Suprapubic skin (tissue), 4 donors: ENCODE data around the gene PRRG4. TPM values are rescaled to one million over a fixed set of nuclear protein-coding genes. Genes with fewer than 3 reads are reported as not detected.

Source experiments
- DNase-seq, 2 donors: peaks; one replicate each; pipeline ENCODE4 v3.0.0-alpha.2; 2019; ENCODE audit warnings: low spot score in 2 of 2
- H3K27ac ChIP-seq: fragments of 200-600 bp; sonication (generic); one replicate; pipeline ENCODE4 v1.5.1; 2019
- H3K27me3 ChIP-seq: fragments of 200-600 bp; sonication (generic); one replicate; pipeline ENCODE4 v1.5.1; 2019
- H3K36me3 ChIP-seq: fragments of 200-600 bp; sonication (generic); one replicate; pipeline ENCODE4 v1.5.1; 2019
- H3K4me1 ChIP-seq: fragments of 200-600 bp; sonication (generic); one replicate; pipeline ENCODE4 v1.5.1; 2019
- H3K4me3 ChIP-seq: fragments of 200-600 bp; sonication (generic); one replicate; pipeline ENCODE4 v1.5.1; 2019; ENCODE audit warnings: mild to moderate bottlenecking
- H3K9me3 ChIP-seq: fragments of 200-600 bp; sonication (generic); one replicate; pipeline ENCODE4 v1.5.1; 2019
- EP300 ChIP-seq: sonication (generic); formaldehyde crosslinking; IDR thresholded peaks from one replicate; pipeline ENCODE4 v1.6.1; 2017; ENCODE audit warnings: antibody characterized with exemption
- POLR2A ChIP-seq, 2 donors: fragments of 450-650 bp; IDR thresholded peaks; one replicate each; pipeline ENCODE4 v1.6.1; 2017; ENCODE audit warnings: antibody characterized with exemption in 2 of 2, mild to moderate bottlenecking in 2 of 2, moderate library complexity in 2 of 2
- POLR2AphosphoS5 ChIP-seq, 3 donors: sonication (generic); formaldehyde crosslinking; IDR thresholded peaks; one replicate each; pipeline ENCODE4 v1.6.1; 2017; ENCODE audit warnings: antibody characterized with exemption in 3 of 3
- WGBS: methylation state at CpG from one replicate; pipeline ENCODE4 v1.1.5; 2018; 5-methylcytosine and 5-hydroxymethylcytosine counted together
- total RNA-seq, 4 donors: library from RNA; depleted of rRNA; stranded (reverse); fragments of >200 nt; gene quantifications; one replicate each; pipeline ENCODE4 v1.1.0, GENCODE V29; 2016
- TF ChIP-seq, protein P1 (sequence below), 2 donors: fragments of 200-600 bp in 1 of 2; fragments of 450-650 bp in 1 of 2; sonication (generic) in 1 of 2; IDR thresholded peaks; one replicate each; pipeline ENCODE4 v1.5.1; 2016 to 2019; ENCODE audit warnings: antibody characterized with exemption in 2 of 2, mild to moderate bottlenecking in 1 of 2, moderate library complexity in 1 of 2

PRRG4 gene
- total RNA-seq, 4 donors from 2014 or later = 17.5 to 36.8 (median 34.5) TPM

DNA sequence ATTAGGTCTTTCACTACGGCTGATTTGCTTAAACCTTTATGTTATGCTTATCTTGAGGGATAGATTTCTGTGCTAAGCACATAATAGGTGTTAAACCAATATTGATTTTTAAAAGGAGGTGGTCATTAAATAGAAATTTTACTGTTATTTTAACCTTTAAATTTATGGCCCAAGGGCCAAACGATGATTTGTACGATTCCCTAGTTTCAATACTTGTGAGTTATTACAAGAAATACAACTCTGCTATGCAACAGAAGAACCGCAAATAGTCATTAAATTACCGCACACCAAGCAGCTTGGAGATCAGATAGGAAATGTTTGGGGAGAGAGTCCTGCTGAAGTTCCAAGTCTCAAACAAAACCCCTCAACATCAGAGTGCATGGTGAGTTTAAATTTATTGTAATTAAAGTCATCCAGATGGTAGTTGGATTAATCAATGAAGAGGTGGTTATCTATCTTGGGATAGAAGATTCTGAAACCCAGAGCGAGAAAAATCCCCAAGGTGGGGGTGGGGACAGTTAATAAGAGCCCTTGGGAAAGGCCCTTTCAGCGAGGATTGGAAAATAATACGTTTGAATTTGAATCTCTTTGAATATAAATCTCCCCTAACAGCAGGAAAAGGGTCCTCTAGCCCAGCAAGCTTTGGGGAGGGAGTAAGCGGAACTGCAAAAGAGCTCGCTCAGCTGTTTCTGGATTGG lies 62.1 kb downstream of the PRRG4 start:
- WGBS = 9% methylated on average over 10 of the region's 10 CpGs
- Histone ChIP-seq H3K4me3 (peak overlapping the region; percentile 96), H3K27me3 (no peaks in the 10 kb centered on the region), H3K4me1 (peaks cover 22% of the 10 kb centered on the region), H3K27ac (peak overlapping the region; percentile 97), H3K36me3 (no peaks in the 10 kb centered on the region), H3K9me3 (no peaks in the 10 kb centered on the region)
- no peak for DNase-seq
- TF ChIP-seq POLR2AphosphoS5 (IDR thresholded peaks at IDR 0.05) (no peak), POLR2A (IDR thresholded peaks at IDR 0.05) (no peak), EP300 (no peak)
- TF ChIP-seq, protein P1, sequence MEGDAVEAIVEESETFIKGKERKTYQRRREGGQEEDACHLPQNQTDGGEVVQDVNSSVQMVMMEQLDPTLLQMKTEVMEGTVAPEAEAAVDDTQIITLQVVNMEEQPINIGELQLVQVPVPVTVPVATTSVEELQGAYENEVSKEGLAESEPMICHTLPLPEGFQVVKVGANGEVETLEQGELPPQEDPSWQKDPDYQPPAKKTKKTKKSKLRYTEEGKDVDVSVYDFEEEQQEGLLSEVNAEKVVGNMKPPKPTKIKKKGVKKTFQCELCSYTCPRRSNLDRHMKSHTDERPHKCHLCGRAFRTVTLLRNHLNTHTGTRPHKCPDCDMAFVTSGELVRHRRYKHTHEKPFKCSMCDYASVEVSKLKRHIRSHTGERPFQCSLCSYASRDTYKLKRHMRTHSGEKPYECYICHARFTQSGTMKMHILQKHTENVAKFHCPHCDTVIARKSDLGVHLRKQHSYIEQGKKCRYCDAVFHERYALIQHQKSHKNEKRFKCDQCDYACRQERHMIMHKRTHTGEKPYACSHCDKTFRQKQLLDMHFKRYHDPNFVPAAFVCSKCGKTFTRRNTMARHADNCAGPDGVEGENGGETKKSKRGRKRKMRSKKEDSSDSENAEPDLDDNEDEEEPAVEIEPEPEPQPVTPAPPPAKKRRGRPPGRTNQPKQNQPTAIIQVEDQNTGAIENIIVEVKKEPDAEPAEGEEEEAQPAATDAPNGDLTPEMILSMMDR (IDR thresholded peaks at IDR 0.05) = no peak

DNA sequence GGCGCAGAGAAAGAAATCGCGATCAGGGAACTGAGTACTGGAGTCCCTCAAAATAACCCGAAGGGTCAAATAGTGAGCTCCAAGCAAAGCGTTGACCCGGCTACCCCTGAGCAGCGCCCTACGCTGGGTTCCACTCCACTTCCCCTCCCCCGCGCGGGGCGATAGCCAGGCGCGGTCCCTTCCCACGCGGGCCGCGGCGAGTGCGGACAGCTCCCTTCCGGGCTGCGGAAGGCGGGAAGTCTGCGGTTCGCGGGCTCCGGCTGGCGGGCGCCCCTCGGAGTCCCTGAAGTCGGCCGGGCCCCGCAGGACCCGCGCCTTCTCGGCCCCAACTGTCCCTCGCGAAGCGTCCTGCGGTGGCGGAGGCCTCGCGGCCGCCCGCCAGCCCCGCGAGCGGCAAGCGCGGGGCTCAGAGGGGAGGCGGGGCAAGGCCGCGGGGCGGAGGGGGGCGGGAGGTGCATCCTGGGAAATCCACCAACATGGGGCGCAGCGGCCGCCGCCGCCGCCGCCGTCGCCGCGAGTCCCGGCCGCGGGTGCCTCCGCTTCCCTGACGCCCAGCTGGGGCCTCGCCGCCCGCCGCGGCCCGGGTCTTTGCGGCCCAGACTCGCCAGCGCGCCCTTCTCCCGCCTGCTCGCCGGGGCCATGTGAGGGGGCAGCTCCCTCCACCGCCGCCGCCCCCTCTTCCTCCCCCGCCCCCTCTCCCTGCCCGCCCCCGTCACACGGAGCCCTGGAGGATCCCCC lies 62.8 kb downstream of the PRRG4 start, which contains the start of gene QSER1:
QSER1 (plus strand) TSS at position 457 of the 738 bp plus-strand sequence. CDS start 315 bp downstream, outside the sequence.
- 3% methylated on average over 8 of the region's 91 CpGs for WGBS

DNA sequence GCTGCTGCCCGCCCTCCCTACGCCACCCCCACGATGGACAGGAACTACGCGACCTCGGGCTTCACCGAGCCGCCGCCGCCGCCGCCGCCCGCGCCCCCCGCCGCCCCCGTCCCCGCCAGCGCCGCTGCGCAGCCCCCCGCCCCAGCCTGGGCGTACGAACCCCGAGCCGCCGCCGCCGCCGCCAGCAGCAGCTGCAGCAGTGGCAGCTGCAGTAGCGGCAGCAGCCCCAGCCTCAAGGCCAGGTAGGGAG lies 63.3 kb downstream of the PRRG4 start:
- WGBS = no CpG with 5 or more reads among the region's 32 CpGs
- Histone ChIP-seq H3K4me1 (peaks cover 22% of the 10 kb centered on the region), H3K27ac (peak overlapping the region; percentile 97), H3K4me3 (peak overlapping the region; percentile 96), H3K9me3 (no peaks in the 10 kb centered on the region), H3K27me3 (no peaks in the 10 kb centered on the region), H3K36me3 (no peaks in the 10 kb centered on the region)
- TF ChIP-seq POLR2AphosphoS5 (IDR thresholded peaks at IDR 0.05) (no peak), EP300 (no peak)
- no peak for DNase-seq

More for the DNA sequence above, 62.8 kb downstream of the PRRG4 start, which contains the start of gene QSER1:
- Histone ChIP-seq H3K27ac (peak within 1 kb of the TSS; percentile 97), H3K36me3 (no peaks in the 10 kb centered on the region), H3K9me3 (no peaks in the 10 kb centered on the region), H3K4me1 (peaks cover 22% of the 10 kb centered on the region), H3K27me3 (no peaks in the 10 kb centered on the region), H3K4me3 (peak within 1 kb of the TSS; percentile 96)
- peak; percentile 80 to 85 for DNase-seq
- TF ChIP-seq EP300 (no peak), POLR2A (IDR thresholded peaks at IDR 0.05) (peak; percentile 43 to 48), POLR2AphosphoS5 (IDR thresholded peaks at IDR 0.05) (no peak)
- TF ChIP-seq, protein P1 (IDR thresholded peaks at IDR 0.05) = no peak

DNA sequence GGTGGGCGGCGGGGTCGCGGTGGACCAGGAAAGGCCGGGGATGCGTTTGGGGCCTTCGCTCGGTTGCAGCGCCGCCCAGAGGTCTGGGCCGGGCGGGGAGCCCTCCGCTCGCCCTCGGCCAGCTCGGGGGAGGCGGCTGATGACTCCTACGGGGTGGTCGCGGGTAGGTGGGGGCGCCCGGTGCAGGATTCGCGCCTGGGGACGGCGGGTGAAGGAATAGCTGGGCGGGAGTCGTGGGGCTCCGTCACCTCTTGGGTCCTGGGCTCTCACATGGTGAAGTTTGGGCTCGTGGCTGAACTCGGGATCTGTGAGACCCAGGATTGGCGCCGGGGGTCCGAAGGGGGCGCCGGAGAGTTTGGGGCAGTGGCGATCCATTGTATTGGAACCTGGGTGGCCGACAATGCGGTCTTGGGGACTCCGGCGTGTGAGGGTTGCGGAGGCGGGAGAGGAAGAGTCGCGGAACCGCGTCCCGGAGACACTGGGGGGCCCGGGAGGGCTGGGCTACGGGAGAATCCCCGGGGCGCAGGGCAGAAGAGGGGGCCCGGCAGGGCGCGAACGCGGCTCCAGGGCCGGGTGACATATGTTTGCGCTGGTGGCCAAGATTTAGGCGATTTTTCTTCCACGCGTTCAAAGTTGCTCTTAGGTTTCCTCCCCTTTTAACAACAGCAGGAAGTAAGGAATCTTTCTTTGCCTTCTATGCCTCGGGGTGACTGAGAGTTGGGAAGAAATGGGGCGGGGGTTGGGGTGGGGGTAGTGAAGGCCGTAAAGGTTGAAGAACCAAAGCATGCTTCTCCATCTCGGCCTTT lies 63.8 kb downstream of the PRRG4 start:
- TF ChIP-seq, protein P1 (IDR thresholded peaks at IDR 0.05) = peak in 1 of 2 donors; percentile 51
- TF ChIP-seq EP300 = no peak
- Histone ChIP-seq H3K4me3 (peak overlapping the region; percentile 96), H3K9me3 (no peaks in the 10 kb centered on the region), H3K4me1 (peaks cover 22% of the 10 kb centered on the region), H3K36me3 (no peaks in the 10 kb centered on the region), H3K27me3 (no peaks in the 10 kb centered on the region), H3K27ac (peak overlapping the region; percentile 97)
- peak; percentile 75 to 82 for DNase-seq
- WGBS = under 1% methylated on average over 55 of the region's 66 CpGs

DNA sequence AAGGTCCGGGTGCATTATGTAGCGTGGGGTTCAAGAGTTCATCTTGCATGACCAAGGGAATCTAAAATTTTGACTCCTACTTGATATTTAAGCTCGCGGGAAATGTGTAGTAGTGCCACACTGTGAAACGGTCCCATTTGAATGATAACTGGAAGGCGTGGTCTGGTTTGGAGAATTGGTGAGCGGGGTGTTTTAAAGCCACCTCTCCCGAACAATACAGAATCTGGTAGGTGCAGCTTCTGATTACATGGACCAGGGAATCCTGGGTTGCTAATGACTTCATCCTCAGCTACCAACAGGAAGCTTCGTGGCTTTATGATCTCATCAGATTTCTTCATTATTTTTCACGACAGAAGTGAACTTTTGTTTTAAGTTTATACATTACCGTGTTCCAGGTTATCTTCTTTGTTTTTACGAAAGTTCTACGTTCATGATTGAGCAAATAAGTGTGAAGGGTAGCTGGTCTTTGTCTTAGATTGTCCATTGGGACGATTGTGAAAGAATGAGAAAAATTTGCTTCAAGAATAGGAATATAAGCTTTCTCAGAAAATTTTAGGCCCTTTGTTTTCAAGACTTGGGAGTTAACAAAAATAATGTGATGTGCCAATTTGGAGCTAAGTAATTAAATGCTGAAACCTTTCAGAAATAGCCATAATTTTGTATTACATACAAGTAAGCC lies 64.6 kb downstream of the PRRG4 start:
- H3K36me3 ChIP-seq = no peaks in the 10 kb centered on the region
- WGBS = 4% methylated on average over 14 of the region's 14 CpGs
- H3K4me1 ChIP-seq = peaks cover 22% of the 10 kb centered on the region
- DNase-seq = no peak
- peak overlapping the region; percentile 96 for H3K4me3 ChIP-seq
- no peaks in the 10 kb centered on the region for H3K27me3 ChIP-seq
- no peaks in the 10 kb centered on the region for H3K9me3 ChIP-seq
- peak overlapping the region; percentile 97 for H3K27ac ChIP-seq
- TF ChIP-seq EP300 = no peak
- no peak for TF ChIP-seq POLR2AphosphoS5 (IDR thresholded peaks at IDR 0.05)
- TF ChIP-seq, protein P1 (IDR thresholded peaks at IDR 0.05) = no peak
- TF ChIP-seq POLR2A (IDR thresholded peaks at IDR 0.05) = no peak
